MM.1S (cell line): ENCODE results near the gene FBN3.

Experiments
- DNase-seq: peaks from one replicate; pipeline ENCODE4 v3.0.0-alpha.2; 2015
- H2AFZ ChIP-seq: fragments of 300-600 bp; sonication (generic); 2 replicates; pipeline ENCODE4 v1.6.0; 2016; ENCODE audit warnings: antibody characterized with exemption, low read length
- H3F3A ChIP-seq: fragments of 300-600 bp; sonication (generic); 2 replicates; pipeline ENCODE4 v1.6.1; 2016; ENCODE audit warnings: mild to moderate bottlenecking, antibody characterized with exemption, low read length, moderate library complexity, mixed read lengths; ENCODE audit not compliant: insufficient read depth
- H3K27ac ChIP-seq: fragments of 300-600 bp; sonication (generic); 2 replicates; pipeline ENCODE4 v1.5.1; 2016; ENCODE audit warnings: mild to moderate bottlenecking, low read length
- H3K27me3 ChIP-seq: fragments of 300-600 bp; sonication (generic); replicated peaks from 2 replicates; pipeline ENCODE4 v1.6.0; 2016; ENCODE audit warnings: low read length; ENCODE audit not compliant: insufficient read depth
- H3K36me3 ChIP-seq: fragments of 300-600 bp; sonication (generic); replicated peaks from 2 replicates; pipeline ENCODE4 v1.6.1; 2016; ENCODE audit warnings: mild to moderate bottlenecking, low read length, mixed read lengths; ENCODE audit not compliant: insufficient read depth
- H3K4me1 ChIP-seq: fragments of 300-600 bp; sonication (generic); 2 replicates; pipeline ENCODE4 v1.6.1; 2016; ENCODE audit warnings: low read length, mixed read lengths
- H3K4me2 ChIP-seq: fragments of 300-600 bp; sonication (generic); 2 replicates; pipeline ENCODE4 v1.6.0; 2016; ENCODE audit warnings: low read depth, low read length
- H3K4me3 ChIP-seq: fragments of 300-600 bp; sonication (generic); 2 replicates; pipeline ENCODE4 v1.5.1; 2016; ENCODE audit warnings: low read length, mixed read lengths
- H3K79me2 ChIP-seq: fragments of 300-600 bp; sonication (generic); 2 replicates; pipeline ENCODE4 v1.6.1; 2016; ENCODE audit warnings: mixed run types, low read length, mixed read lengths
- H3K9ac ChIP-seq: fragments of 300-600 bp; sonication (generic); 2 replicates; pipeline ENCODE4 v1.6.1; 2016; ENCODE audit warnings: low read length, mixed read lengths
- H3K9me2 ChIP-seq: fragments of 300-600 bp; sonication (generic); replicated peaks from 2 replicates; pipeline ENCODE4 v1.6.1; 2016; ENCODE audit warnings: mild to moderate bottlenecking, low read length, mixed read lengths; ENCODE audit not compliant: insufficient read depth
- H3K9me3 ChIP-seq: fragments of 300-600 bp; sonication (generic); replicated peaks from 2 replicates; pipeline ENCODE4 v1.6.1; 2016; ENCODE audit warnings: mild to moderate bottlenecking, low read length, mixed read lengths; ENCODE audit not compliant: insufficient read depth
- H4K20me1 ChIP-seq: fragments of 300-600 bp; sonication (generic); 2 replicates; pipeline ENCODE4 v1.6.1; 2016; ENCODE audit warnings: mild to moderate bottlenecking, low read length, moderate library complexity, mixed read lengths; ENCODE audit not compliant: insufficient read depth
- CTCF ChIP-seq: fragments of 300-600 bp; sonication (generic); IDR thresholded peaks from 2 replicates; pipeline ENCODE4 v1.5.1; 2016; ENCODE audit warnings: antibody characterized with exemption, low read length, mixed read lengths
- EZH2 ChIP-seq: fragments of 300-600 bp; sonication (generic); optimal IDR thresholded peaks from 2 replicates; pipeline ENCODE3; 2017; ENCODE audit warnings: low read depth, mild to moderate bottlenecking, antibody characterized with exemption, low read length, mixed read lengths
- EZH2phosphoT487 ChIP-seq: fragments of 300-600 bp; sonication (generic); IDR thresholded peaks from 2 replicates; pipeline ENCODE4 v1.6.1; 2018; ENCODE audit warnings: antibody characterized with exemption, low read length

FBN3 gene

GRCh38 chr19:8064911-8065874 is 84.2 kb downstream of the FBN3 start:
- Histone ChIP-seq H3K36me3 (no peaks in the 10 kb centered on the region), H3K4me2 (no peak overlapping the region)

DNA sequence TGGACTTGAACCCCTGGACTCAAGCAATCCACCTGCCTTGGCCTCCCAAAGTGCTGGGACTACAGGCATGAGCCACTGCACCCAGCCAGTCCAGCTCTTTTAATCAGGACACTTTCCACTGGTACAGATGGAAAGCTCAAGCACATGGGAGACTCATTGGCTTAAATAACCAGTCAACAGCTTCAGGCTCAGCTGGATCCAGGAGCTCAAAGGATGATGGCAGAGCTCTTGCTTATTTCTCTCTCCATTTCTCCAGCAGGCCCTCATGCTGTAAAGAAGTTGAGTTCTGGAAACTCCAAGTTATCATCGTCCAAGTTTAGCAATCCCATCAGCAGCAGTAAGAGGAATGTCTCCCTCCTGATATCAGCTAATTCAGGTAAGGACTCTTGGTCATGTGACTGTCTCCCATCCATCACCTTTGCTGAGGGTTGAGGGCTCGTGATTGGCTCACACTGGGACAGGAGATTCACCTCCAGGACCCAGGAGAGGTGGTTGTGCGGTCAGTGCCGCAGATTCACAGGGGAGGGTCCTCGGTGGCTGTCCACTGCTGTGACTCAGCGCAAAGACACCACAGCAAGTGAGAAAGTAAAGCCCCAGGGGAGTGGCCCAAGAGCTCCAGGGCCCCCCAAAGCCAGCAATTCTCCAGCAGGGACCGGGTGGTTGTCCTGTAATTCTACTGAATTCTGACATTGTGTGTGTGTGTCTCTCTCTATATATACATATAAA is 91.7 kb downstream of the FBN3 start:
- H2AFZ ChIP-seq, result no peak overlapping the region
- no peaks in the 10 kb centered on the region for H3K36me3 ChIP-seq
- H3K27ac ChIP-seq, result no peak overlapping the region
- no peak for TF ChIP-seq EZH2
- no peak for TF ChIP-seq CTCF
- no peak for TF ChIP-seq EZH2phosphoT487
- H3K4me2 ChIP-seq, result no peak overlapping the region
- H3K79me2 ChIP-seq, result no peaks in the 10 kb centered on the region
- no peaks in the 10 kb centered on the region for H3F3A ChIP-seq
- H3K4me1 ChIP-seq, result no peaks in the 10 kb centered on the region
- H3K27me3 ChIP-seq, result peaks cover 74% of the 10 kb centered on the region
- no peaks in the 10 kb centered on the region for H4K20me1 ChIP-seq
- no peak overlapping the region for H3K9ac ChIP-seq
- no peaks in the 10 kb centered on the region for H3K9me3 ChIP-seq
- no peak overlapping the region for H3K4me3 ChIP-seq
- H3K9me2 ChIP-seq, result no peaks in the 10 kb centered on the region
- DNase-seq, result no peak

More at GRCh38 chr19:8064911-8065874, 84.2 kb downstream of the FBN3 start:
- no peaks in the 10 kb centered on the region for H4K20me1 ChIP-seq
- TF ChIP-seq CTCF, result no peak
- no peak for TF ChIP-seq EZH2
- no peak for TF ChIP-seq EZH2phosphoT487
- H3K4me1 ChIP-seq, result no peaks in the 10 kb centered on the region; the same call in 1 of the 2 replicates
- H3K9me2 ChIP-seq, result no peaks in the 10 kb centered on the region
- no peak overlapping the region for H3K9ac ChIP-seq
- H3F3A ChIP-seq, result no peaks in the 10 kb centered on the region
- no peak overlapping the region for H3K27ac ChIP-seq
- H2AFZ ChIP-seq, result no peak overlapping the region
- DNase-seq, result no peak
- no peaks in the 10 kb centered on the region for H3K9me3 ChIP-seq
- H3K27me3 ChIP-seq, result peaks cover 79% of the 10 kb centered on the region
- no peak overlapping the region for H3K4me3 ChIP-seq
- H3K79me2 ChIP-seq, result no peaks in the 10 kb centered on the region

- Histone ChIP-seq H3K9me2 (no peaks in the 10 kb centered on the region), H3K27ac (no peak overlapping the region), H4K20me1 (no peaks in the 10 kb centered on the region), H3K9ac (no peak overlapping the region), H3K27me3 (peaks cover 68% of the 10 kb centered on the region), H3F3A (no peaks in the 10 kb centered on the region; the same call in 1 of the 2 replicates), H3K4me3 (no peak overlapping the region), H3K4me2 (no peak overlapping the region), H3K79me2 (no peaks in the 10 kb centered on the region), H2AFZ (no peak overlapping the region), H3K36me3 (no peaks in the 10 kb centered on the region), H3K9me3 (no peaks in the 10 kb centered on the region), H3K4me1 (peaks cover 9% of the 10 kb centered on the region; the same call in 1 of the 2 replicates)
- no peak for DNase-seq
- TF ChIP-seq EZH2 (no peak), EZH2phosphoT487 (no peak), CTCF (no peak)
Observed at GRCh38 chr19:8056533-8056932, 92.9 kb downstream of the FBN3 start.
